ENCODE results near the gene SLC6A9.

The SLC6A9 gene

GRCh38 chr1:44048532-44049215 is 17.4 kb upstream of the SLC6A9 start:
- H3K9ac ChIP-seq (ENCODE audit: low read depth, low read length), result no peak overlapping the region
- H3K4me3 ChIP-seq (ENCODE audit: low read depth, low read length), result no peak overlapping the region
- no peaks in the 10 kb centered on the region for H3K36me3 ChIP-seq (ENCODE audit: control insufficient read depth, insufficient read depth, low read length)
- peaks cover 13% of the 10 kb centered on the region for H3K27me3 ChIP-seq (ENCODE audit: control insufficient read depth, insufficient read depth, low read length)
- H3K4me1 ChIP-seq (ENCODE audit: control insufficient read depth, insufficient read depth, low read length), result peaks cover under 1% of the 10 kb centered on the region; the same call in 1 of the 2 replicates
- H3K27ac ChIP-seq (ENCODE audit: low read depth, low read length), result no peak overlapping the region
- H3K9me3 ChIP-seq (ENCODE audit: control insufficient read depth, insufficient read depth, low read length), result no peaks in the 10 kb centered on the region

- Histone ChIP-seq H3K4me1 (ENCODE audit: control insufficient read depth, insufficient read depth, low read length) (peaks cover 5% of the 10 kb centered on the region; the same call in 1 of the 2 replicates), H3K9me3 (ENCODE audit: control insufficient read depth, insufficient read depth, low read length) (no peaks in the 10 kb centered on the region), H3K36me3 (ENCODE audit: control insufficient read depth, insufficient read depth, low read length) (no peaks in the 10 kb centered on the region), H3K27ac (ENCODE audit: low read depth, low read length) (no peak overlapping the region), H3K4me3 (ENCODE audit: low read depth, low read length) (no peak overlapping the region), H3K9ac (ENCODE audit: low read depth, low read length) (no peak overlapping the region), H3K27me3 (ENCODE audit: control insufficient read depth, insufficient read depth, low read length) (peaks cover 17% of the 10 kb centered on the region)
These were observed 15.9 kb upstream of the SLC6A9 start for GRCh38 chr1:44047131-44047530.

- Histone ChIP-seq H3K4me3 (ENCODE audit: low read depth, low read length) (no peak overlapping the region), H3K36me3 (ENCODE audit: control insufficient read depth, insufficient read depth, low read length) (no peaks in the 10 kb centered on the region), H3K4me1 (ENCODE audit: control insufficient read depth, insufficient read depth, low read length) (peaks cover 5% of the 10 kb centered on the region; the same call in 1 of the 2 replicates), H3K27ac (ENCODE audit: low read depth, low read length) (no peak overlapping the region), H3K27me3 (ENCODE audit: control insufficient read depth, insufficient read depth, low read length) (peaks cover 19% of the 10 kb centered on the region), H3K9me3 (ENCODE audit: control insufficient read depth, insufficient read depth, low read length) (no peaks in the 10 kb centered on the region), H3K9ac (ENCODE audit: low read depth, low read length) (no peak overlapping the region)
These were observed 13.8 kb upstream of the SLC6A9 start for GRCh38 chr1:44045064-44045463.

- Histone ChIP-seq H3K9ac (ENCODE audit: low read depth, low read length) (no peak overlapping the region), H3K36me3 (ENCODE audit: control insufficient read depth, insufficient read depth, low read length) (no peaks in the 10 kb centered on the region), H3K9me3 (ENCODE audit: control insufficient read depth, insufficient read depth, low read length) (no peaks in the 10 kb centered on the region), H3K4me1 (ENCODE audit: control insufficient read depth, insufficient read depth, low read length) (peaks cover 5% of the 10 kb centered on the region; the same call in 1 of the 2 replicates), H3K27ac (ENCODE audit: low read depth, low read length) (no peak overlapping the region), H3K27me3 (ENCODE audit: control insufficient read depth, insufficient read depth, low read length) (peaks cover 19% of the 10 kb centered on the region), H3K4me3 (ENCODE audit: low read depth, low read length) (no peak overlapping the region)
These were observed 13.0 kb upstream of the SLC6A9 start for GRCh38 chr1:44044071-44044801.

- Histone ChIP-seq H3K27me3 (ENCODE audit: control insufficient read depth, insufficient read depth, low read length) (peaks cover 19% of the 10 kb centered on the region), H3K4me3 (ENCODE audit: low read depth, low read length) (no peak overlapping the region), H3K36me3 (ENCODE audit: control insufficient read depth, insufficient read depth, low read length) (no peaks in the 10 kb centered on the region), H3K4me1 (ENCODE audit: control insufficient read depth, insufficient read depth, low read length) (peaks cover 5% of the 10 kb centered on the region; the same call in 1 of the 2 replicates), H3K9ac (ENCODE audit: low read depth, low read length) (no peak overlapping the region), H3K27ac (ENCODE audit: low read depth, low read length) (no peak overlapping the region), H3K9me3 (ENCODE audit: control insufficient read depth, insufficient read depth, low read length) (no peaks in the 10 kb centered on the region)
These were observed 12.2 kb upstream of the SLC6A9 start for GRCh38 chr1:44043176-44044070.

- Histone ChIP-seq H3K4me3 (ENCODE audit: low read depth, low read length) (no peak overlapping the region), H3K4me1 (ENCODE audit: control insufficient read depth, insufficient read depth, low read length) (peaks cover 10% of the 10 kb centered on the region), H3K27ac (ENCODE audit: low read depth, low read length) (no peak overlapping the region)
These were observed 9.6 kb upstream of the SLC6A9 start for GRCh38 chr1:44040846-44041245.

GRCh38 chr1:44040418-44040817 is 9.2 kb upstream of the SLC6A9 start:
- H3K4me1 ChIP-seq (ENCODE audit: control insufficient read depth, insufficient read depth, low read length), result peaks cover 10% of the 10 kb centered on the region

More at GRCh38 chr1:44040846-44041245, 9.6 kb upstream of the SLC6A9 start:
- Histone ChIP-seq H3K36me3 (ENCODE audit: control insufficient read depth, insufficient read depth, low read length) (no peaks in the 10 kb centered on the region), H3K9ac (ENCODE audit: low read depth, low read length) (no peak overlapping the region), H3K9me3 (ENCODE audit: control insufficient read depth, insufficient read depth, low read length) (no peaks in the 10 kb centered on the region), H3K27me3 (ENCODE audit: control insufficient read depth, insufficient read depth, low read length) (peaks cover 19% of the 10 kb centered on the region)

GRCh38 chr1:44038876-44039657 is 7.8 kb upstream of the SLC6A9 start:
- Histone ChIP-seq H3K9me3 (ENCODE audit: control insufficient read depth, insufficient read depth, low read length) (no peaks in the 10 kb centered on the region), H3K4me1 (ENCODE audit: control insufficient read depth, insufficient read depth, low read length) (peaks cover 10% of the 10 kb centered on the region), H3K36me3 (ENCODE audit: control insufficient read depth, insufficient read depth, low read length) (no peaks in the 10 kb centered on the region), H3K27me3 (ENCODE audit: control insufficient read depth, insufficient read depth, low read length) (peaks cover 10% of the 10 kb centered on the region), H3K4me3 (ENCODE audit: low read depth, low read length) (no peak overlapping the region), H3K27ac (ENCODE audit: low read depth, low read length) (no peak overlapping the region), H3K9ac (ENCODE audit: low read depth, low read length) (no peak overlapping the region)

More at GRCh38 chr1:44040418-44040817, 9.2 kb upstream of the SLC6A9 start:
- H3K4me3 ChIP-seq (ENCODE audit: low read depth, low read length), result no peak overlapping the region
- peaks cover 19% of the 10 kb centered on the region for H3K27me3 ChIP-seq (ENCODE audit: control insufficient read depth, insufficient read depth, low read length)
- H3K9me3 ChIP-seq (ENCODE audit: control insufficient read depth, insufficient read depth, low read length), result no peaks in the 10 kb centered on the region
- H3K36me3 ChIP-seq (ENCODE audit: control insufficient read depth, insufficient read depth, low read length), result no peaks in the 10 kb centered on the region
- no peak overlapping the region for H3K9ac ChIP-seq (ENCODE audit: low read depth, low read length)
- no peak overlapping the region for H3K27ac ChIP-seq (ENCODE audit: low read depth, low read length)

GRCh38 chr1:44037154-44037553 is 5.9 kb upstream of the SLC6A9 start:
- Histone ChIP-seq H3K36me3 (ENCODE audit: control insufficient read depth, insufficient read depth, low read length) (no peaks in the 10 kb centered on the region), H3K4me1 (ENCODE audit: control insufficient read depth, insufficient read depth, low read length) (peaks cover 14% of the 10 kb centered on the region), H3K27ac (ENCODE audit: low read depth, low read length) (no peak overlapping the region), H3K9ac (ENCODE audit: low read depth, low read length) (no peak overlapping the region), H3K27me3 (ENCODE audit: control insufficient read depth, insufficient read depth, low read length) (peaks cover 2% of the 10 kb centered on the region; the same call in 1 of the 2 replicates), H3K9me3 (ENCODE audit: control insufficient read depth, insufficient read depth, low read length) (no peaks in the 10 kb centered on the region), H3K4me3 (ENCODE audit: low read depth, low read length) (no peak overlapping the region)

Data from HUES48 (cell line).